K562 (cell line): ENCODE results near the gene POGLUT2. TPM values are rescaled to one million over a fixed set of nuclear protein-coding genes. Genes with fewer than 3 reads are reported as not detected.

Source experiments
- ATAC-seq: fragments of 200-7000 bp; cut with Tn5 transposase; 3 replicates; pipeline ENCODE4 v1.9.1; 2020; ENCODE audit warnings: moderate library complexity
- BruUV-seq: library from RNA; stranded (reverse); fragments of 400-500 nt; replicated peaks from 2 replicates; lab custom pipeline; 2021; lab: Mats Ljungman, UMichigan
- CTCF ChIA-PET: fragments of 300-600 bp; formaldehyde crosslinking; extraction: SDS; loops from one replicate; lab custom pipeline; 2021; ENCODE audit warnings: low intra/inter-chr PET ratio; lab: Yijun Ruan, JAX
- POLR2A ChIA-PET: fragments of 300-600, 350-650 bp; sonication (Branson Sonifier 250); formaldehyde crosslinking; extraction: SDS; loops from one replicate; lab custom pipeline; 2021; ENCODE audit warnings: antibody characterized with exemption, inconsistent platforms; lab: Yijun Ruan, JAX
- DNase-seq, 4 experiments: peaks; one replicate each; pipeline versions ENCODE4 v3.0.0 to v3.0.0-alpha.2; 2011 to 2018; ENCODE audit warnings: low spot score in 3 of 4, mixed read lengths in 3 of 4; ENCODE audit errors: extremely low read depth in 1 of 4
- FAIRE-seq: peaks from 2 replicates; lab custom pipeline; 2011; peaks lifted over from hg19 to GRCh38; lab: Jason Lieb, UNC
- H2AFZ ChIP-seq: 2 replicates; pipeline ENCODE4 v1.6.0; 2011; ENCODE audit warnings: low read depth, low read length, control low read depth, inconsistent platforms
- H3K27ac ChIP-seq: fragments of 200-600 bp; 3 replicates; pipeline ENCODE4 v1.8.0; 2011; ENCODE audit warnings: low read depth, mild to moderate bottlenecking, control low read depth, inconsistent platforms, low read length, moderate library complexity, mixed read lengths; ENCODE audit errors: extremely low read depth
- H3K27me3 ChIP-seq, 2 experiments: fragments of 300-600 bp in 1 of 2; 2 replicates in 1 of 2; 3 replicates in 1 of 2; pipeline versions ENCODE4 v1.6.0 to v1.8.0; 2011; ENCODE audit warnings: inconsistent platforms in 2 of 2, low read length in 2 of 2, mild to moderate bottlenecking in 1 of 2, mixed read lengths in 1 of 2, moderate library complexity in 1 of 2; ENCODE audit not compliant: control insufficient read depth in 2 of 2, insufficient read depth in 2 of 2
- H3K36me3 ChIP-seq: fragments of 300-600 bp; 3 replicates; pipeline ENCODE4 v1.8.0; 2011; ENCODE audit warnings: mild to moderate bottlenecking, low read length, inconsistent platforms; ENCODE audit not compliant: control insufficient read depth, insufficient read depth
- H3K4me1 ChIP-seq, 2 experiments: fragments of 200-600 bp in 1 of 2; replicated peaks in 1 of 2; 2 replicates in 1 of 2; 3 replicates in 1 of 2; pipeline versions ENCODE4 v1.5.1 to v1.8.0; 2011; ENCODE audit warnings: inconsistent platforms in 2 of 2, low read length in 2 of 2, mild to moderate bottlenecking in 1 of 2, mixed read lengths in 1 of 2, moderate library complexity in 1 of 2; ENCODE audit not compliant: control insufficient read depth in 2 of 2, insufficient read depth in 2 of 2
- H3K4me2 ChIP-seq: 2 replicates; pipeline ENCODE4 v1.6.1; 2011; ENCODE audit warnings: low read length, control low read depth, inconsistent platforms, mixed read lengths; ENCODE audit not compliant: insufficient read depth
- H3K4me3 ChIP-seq: fragments of 200-600 bp; sonication (generic), shearing (Covaris generic); 2 replicates; pipeline ENCODE4 v1.5.1; 2016; ENCODE audit warnings: control low read depth, inconsistent platforms
- H3K79me2 ChIP-seq: fragments of 200-600 bp; 3 replicates; pipeline ENCODE4 v1.8.0; 2011; ENCODE audit warnings: low read length, inconsistent platforms; ENCODE audit not compliant: control insufficient read depth, insufficient read depth
- H3K9ac ChIP-seq, 2 experiments: 2 replicates each; pipeline versions ENCODE4 v1.6.0 to v1.6.1; 2011; ENCODE audit warnings: low read depth in 2 of 2, low read length in 2 of 2, control low read depth in 1 of 2, inconsistent platforms in 1 of 2, mild to moderate bottlenecking in 1 of 2, mixed read lengths in 1 of 2; ENCODE audit not compliant: insufficient read depth in 1 of 2
- H3K9me1 ChIP-seq: one replicate; pipeline ENCODE4 v1.6.0; 2011; ENCODE audit warnings: inconsistent platforms, mild to moderate bottlenecking, low read length, moderate library complexity; ENCODE audit not compliant: control insufficient read depth, insufficient read depth
- H3K9me3 ChIP-seq: replicated peaks from 2 replicates; pipeline ENCODE4 v1.5.1; 2011; ENCODE audit warnings: low read depth, low read length, inconsistent platforms; ENCODE audit not compliant: control insufficient read depth, insufficient read depth
- H4K20me1 ChIP-seq: replicated peaks from 2 replicates; pipeline ENCODE4 v1.6.1; 2011; ENCODE audit warnings: low read length, inconsistent platforms, mixed read lengths; ENCODE audit not compliant: control insufficient read depth, insufficient read depth
- ATF3 ChIP-seq, 2 experiments: fragments of 450-650 bp in 1 of 2; sonication (generic) in 1 of 2; formaldehyde crosslinking in 1 of 2; IDR thresholded peaks in 1 of 2; conservative IDR thresholded peaks in 1 of 2; 2 replicates each; pipeline versions ENCODE4 v1.6.1 to v1.8.1; 2016 to 2023; ENCODE audit warnings: mild to moderate bottlenecking in 2 of 2, moderate library complexity in 2 of 2, inconsistent platforms in 1 of 2, missing genetic modification reagents in 1 of 2
- CCAR2 ChIP-seq: fragments of 200-400 bp; formaldehyde crosslinking; IDR thresholded peaks from 2 replicates; pipeline ENCODE4 v1.6.1; 2017; ENCODE audit warnings: mild to moderate bottlenecking, low read depth, low read length
- GATA2 ChIP-seq: sonication (generic); formaldehyde crosslinking; IDR thresholded peaks from 2 replicates; pipeline ENCODE4 v1.4.0; 2020; ENCODE audit warnings: mild to moderate bottlenecking, missing genetic modification reagents
- GTF2A2 ChIP-seq: IDR thresholded peaks from 2 replicates; pipeline ENCODE4 v1.6.1; 2016; ENCODE audit warnings: mild to moderate bottlenecking, missing genetic modification characterization, missing compliant biosample characterization
- JUND ChIP-seq, 2 experiments: IDR thresholded peaks; 2 replicates in 1 of 2; 3 replicates in 1 of 2; pipeline ENCODE4 v1.6.1; 2011; ENCODE audit warnings: borderline replicate concordance in 2 of 2, low read depth in 2 of 2, low read length in 2 of 2, improper control_type of control experiment in 1 of 2, missing biosample characterization in 1 of 2, missing genetic modification characterization in 1 of 2, missing genetic modification reagents in 1 of 2
- MED1 ChIP-seq: sonication (generic); formaldehyde crosslinking; IDR thresholded peaks from 2 replicates; pipeline ENCODE4 v1.8.1; 2023; ENCODE audit warnings: missing genetic modification reagents, borderline replicate concordance
- NCOR1 ChIP-seq: fragments of 450-650 bp; IDR thresholded peaks from 2 replicates; pipeline ENCODE4 v1.6.1; 2016; ENCODE audit warnings: mild to moderate bottlenecking, moderate library complexity
- NR2F6 ChIP-seq: fragments of 450-650 bp; formaldehyde crosslinking; IDR thresholded peaks from 2 replicates; pipeline ENCODE4 v1.4.0; 2020; ENCODE audit warnings: mild to moderate bottlenecking
- XRCC5 ChIP-seq: fragments of 200-400 bp; formaldehyde crosslinking; IDR thresholded peaks from 2 replicates; pipeline ENCODE4 v1.6.1; 2017; ENCODE audit warnings: low read depth, mild to moderate bottlenecking, low read length
- ZBED1 ChIP-seq: IDR thresholded peaks from 2 replicates; pipeline ENCODE4 v1.6.1; 2014
- ZNF197 ChIP-seq: fragments of 200-800 bp; sonication (Bioruptor generic); IDR thresholded peaks from 2 replicates; pipeline ENCODE4 v1.6.1; 2016; ENCODE audit warnings: low read depth, missing genetic modification characterization, missing compliant biosample characterization
- WGBS: fragments of 100-300 bp; shearing (Covaris generic); methylation state at CpG from one replicate; pipeline ENCODE4 v1.1.6; 2016; ENCODE audit warnings: low coverage, mixed read lengths; ENCODE audit not compliant: insufficient coverage; ENCODE audit errors: missing lambda C conversion rate; 5-methylcytosine and 5-hydroxymethylcytosine counted together
- in situ Hi-C: fragments of 300-500 bp; cut with MboI; formaldehyde crosslinking; loops from 4 replicates; pipeline ENCODE4 v1.15.0; 2018; ENCODE audit warnings: inconsistent platforms, mixed read lengths
- intact Hi-C: fragments of 100-400 bp; cut with micrococcal nuclease; formaldehyde crosslinking; loops from 2 replicates; pipeline ENCODE4 v1.14.2; 2022
- polyA plus RNA-seq, 8 experiments: library from polyadenylated mRNA; depleted of rRNA in 4 of 8; stranded (reverse) in 5 of 8; unstranded in 3 of 8; fragments of >200 nt; fragmentation: Nextera tagmentation in 2 of 8; fragmentation: Illumina TruSeq in 1 of 8; extraction: Ambion mirVana in 2 of 8; extraction: Trizol in 1 of 8; gene quantifications; 2 replicates each; pipeline versions ENCODE4 v1.2.1 to v1.2.3, GENCODE V29; 2011 to 2014; ENCODE audit warnings: inconsistent platforms in 1 of 8, missing spikeins in 1 of 8
- total RNA-seq, 7 experiments: library from RNA; depleted of rRNA in 6 of 7; stranded (reverse); fragments of >200 nt in 6 of 7; fragmentation: Illumina TruSeq in 2 of 7; extraction: Trizol in 2 of 7; gene quantifications; 2 replicates each; pipeline versions ENCODE4 v1.2.1 to v1.2.3, GENCODE V29; 2011 to 2021; ENCODE audit warnings: low replicate concordance in 1 of 7
- TF ChIP-seq, protein P1 (sequence below), 2 experiments: fragments of 450-650 bp; conservative IDR thresholded peaks; 2 replicates each; pipeline ENCODE4 v1.6.1; 2017; ENCODE audit warnings: mild to moderate bottlenecking in 2 of 2, moderate library complexity in 2 of 2

The POGLUT2 gene
- total and polyA plus RNA-seq, 9 of the 15 experiments (the other 6 are each of a cell fraction or from before 2014, with no cell fraction given) = 3.8 to 11.8 (median 10.8) TPM

- 44% methylated on average over 3 of the region's 3 CpGs for WGBS
- Histone ChIP-seq H3K4me3 (no peak overlapping the region), H4K20me1 (no peaks in the 10 kb centered on the region), H3K9me3 (no peaks in the 10 kb centered on the region), H3K4me2 (no peak overlapping the region), H3K27me3 (no peaks in the 10 kb centered on the region), H3K9me1 (no peaks in the 10 kb centered on the region), H2AFZ (no peak overlapping the region), H3K79me2 (no peaks in the 10 kb centered on the region), H3K36me3 (peaks cover 18% of the 10 kb centered on the region; the same call in 1 of the 3 replicates), H3K4me1 (peaks cover 0 to 4% of the 10 kb centered on the region in 2 experiments; a peak in 1 of 5 replicates), H3K27ac (no peak overlapping the region), H3K9ac (no peak overlapping the region)
- in situ Hi-C loops = no loop called here
- no peak for DNase-seq
- FAIRE-seq = no peak
- TF ChIP-seq CCAR2 (no peak), ATF3 (IDR thresholded peaks at IDR 0.05) (no peak), ATF3 (CRISPR knock-in tag; conservative IDR thresholded peaks at IDR 0.05) (no peak), GTF2A2 (no peak), JUND (IDR thresholded peaks at IDR 0.05; ENCODE audit: borderline replicate concordance, low read depth, low read length) (no peak), JUND (tag; IDR thresholded peaks at IDR 0.05; ENCODE audit: borderline replicate concordance, low read depth, low read length) (no peak), XRCC5 (no peak), GATA2 (CRISPR knock-in tag) (no peak), ZBED1 (no peak), NR2F6 (CRISPR knock-in tag) (no peak), MED1 (CRISPR knock-in tag) (no peak), ZNF197 (no peak), NCOR1 (no peak)
- TF ChIP-seq, protein P1, sequence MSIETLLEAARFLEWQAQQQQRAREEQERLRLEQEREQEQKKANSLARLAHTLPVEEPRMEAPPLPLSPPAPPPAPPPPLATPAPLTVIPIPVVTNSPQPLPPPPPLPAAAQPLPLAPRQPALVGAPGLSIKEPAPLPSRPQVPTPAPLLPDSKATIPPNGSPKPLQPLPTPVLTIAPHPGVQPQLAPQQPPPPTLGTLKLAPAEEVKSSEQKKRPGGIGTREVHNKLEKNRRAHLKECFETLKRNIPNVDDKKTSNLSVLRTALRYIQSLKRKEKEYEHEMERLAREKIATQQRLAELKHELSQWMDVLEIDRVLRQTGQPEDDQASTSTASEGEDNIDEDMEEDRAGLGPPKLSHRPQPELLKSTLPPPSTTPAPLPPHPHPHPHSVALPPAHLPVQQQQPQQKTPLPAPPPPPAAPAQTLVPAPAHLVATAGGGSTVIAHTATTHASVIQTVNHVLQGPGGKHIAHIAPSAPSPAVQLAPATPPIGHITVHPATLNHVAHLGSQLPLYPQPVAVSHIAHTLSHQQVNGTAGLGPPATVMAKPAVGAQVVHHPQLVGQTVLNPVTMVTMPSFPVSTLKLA (conservative IDR thresholded peaks at IDR 0.05) = no peak
- BruUV-seq = no TSS peak
- no peak for ATAC-seq
- POLR2A ChIA-PET = interaction anchor here (0.6 to 1.1 kb wide), 2 partner anchors 8 to 11 kb away, joined by 3 read pairs; partner anchors contain the start of gene TEX30
- intact Hi-C loops = no loop called here
- CTCF ChIA-PET = no interaction called here
Measured at GRCh38 chr13:102784483-102784882, 14.3 kb downstream of the POGLUT2 start.
